ENCODE data around the gene MMAB. TPM values are rescaled to one million over a fixed set of nuclear protein-coding genes. Genes with fewer than 3 reads are reported as not detected.

The MMAB gene
- total RNA-seq, 1 donor from 2014 or later, result 48.1 TPM

GRCh38 chr12:109591041-109591440 is 17.7 kb upstream of the MMAB start:
- no peak for TF ChIP-seq CTCF (IDR thresholded peaks at IDR 0.05; ENCODE audit: insufficient read depth, low read length, poor library complexity, severe bottlenecking)
- no peak for DNase-seq (ENCODE audit: low read depth)
- Histone ChIP-seq H3K36me3 (ENCODE audit: control insufficient read depth, insufficient read depth, low read length) (no peaks in the 10 kb centered on the region), H3K27me3 (ENCODE audit: control insufficient read depth, insufficient read depth, low read length) (no peaks in the 10 kb centered on the region), H3K4me3 (ENCODE audit: low read depth, low read length) (no peak overlapping the region)

GRCh38 chr12:109590566-109590965 is 17.3 kb upstream of the MMAB start:
- TF ChIP-seq CTCF (IDR thresholded peaks at IDR 0.05; ENCODE audit: insufficient read depth, low read length, poor library complexity, severe bottlenecking), result no peak
- Histone ChIP-seq H3K4me3 (ENCODE audit: low read depth, low read length) (no peak overlapping the region), H3K36me3 (ENCODE audit: control insufficient read depth, insufficient read depth, low read length) (no peaks in the 10 kb centered on the region), H3K27me3 (ENCODE audit: control insufficient read depth, insufficient read depth, low read length) (no peaks in the 10 kb centered on the region)
- DNase-seq (ENCODE audit: low read depth), result no peak

GRCh38 chr12:109589691-109590245 is 16.5 kb upstream of the MMAB start:
- no peak for DNase-seq (ENCODE audit: low read depth)
- Histone ChIP-seq H3K27me3 (ENCODE audit: control insufficient read depth, insufficient read depth, low read length) (no peaks in the 10 kb centered on the region), H3K36me3 (ENCODE audit: control insufficient read depth, insufficient read depth, low read length) (no peaks in the 10 kb centered on the region), H3K4me3 (ENCODE audit: low read depth, low read length) (no peak overlapping the region)
- TF ChIP-seq CTCF (IDR thresholded peaks at IDR 0.05; ENCODE audit: insufficient read depth, low read length, poor library complexity, severe bottlenecking), result no peak

GRCh38 chr12:109589240-109589590 is 15.9 kb upstream of the MMAB start:
- no peak overlapping the region for H3K4me3 ChIP-seq (ENCODE audit: low read depth, low read length)
- no peak for DNase-seq (ENCODE audit: low read depth)
- no peak for TF ChIP-seq CTCF (IDR thresholded peaks at IDR 0.05; ENCODE audit: insufficient read depth, low read length, poor library complexity, severe bottlenecking)
- no peaks in the 10 kb centered on the region for H3K36me3 ChIP-seq (ENCODE audit: control insufficient read depth, insufficient read depth, low read length)
- H3K27me3 ChIP-seq (ENCODE audit: control insufficient read depth, insufficient read depth, low read length), result no peaks in the 10 kb centered on the region

GRCh38 chr12:109588461-109589239 is 15.3 kb upstream of the MMAB start:
- H3K27me3 ChIP-seq (ENCODE audit: control insufficient read depth, insufficient read depth, low read length), result no peaks in the 10 kb centered on the region
- DNase-seq (ENCODE audit: low read depth), result no peak
- TF ChIP-seq CTCF (IDR thresholded peaks at IDR 0.05; ENCODE audit: insufficient read depth, low read length, poor library complexity, severe bottlenecking), result no peak
- H3K36me3 ChIP-seq (ENCODE audit: control insufficient read depth, insufficient read depth, low read length), result no peaks in the 10 kb centered on the region
- no peak overlapping the region for H3K4me3 ChIP-seq (ENCODE audit: low read depth, low read length)

GRCh38 chr12:109587921-109588320 is 14.6 kb upstream of the MMAB start:
- Histone ChIP-seq H3K36me3 (ENCODE audit: control insufficient read depth, insufficient read depth, low read length) (no peaks in the 10 kb centered on the region), H3K4me3 (ENCODE audit: low read depth, low read length) (no peak overlapping the region), H3K27me3 (ENCODE audit: control insufficient read depth, insufficient read depth, low read length) (no peaks in the 10 kb centered on the region)
- no peak for TF ChIP-seq CTCF (IDR thresholded peaks at IDR 0.05; ENCODE audit: insufficient read depth, low read length, poor library complexity, severe bottlenecking)
- no peak for DNase-seq (ENCODE audit: low read depth)

All from kidney epithelial cell (primary cell).